GM21619 (cell line): Measurements from ENCODE around the gene PSMD8.

Source experiments
- ATAC-seq: cut with Tn5 transposase; IDR thresholded peaks from one replicate; pipeline ENCODE4 v1.9.1; 2021; ENCODE audit not compliant: unreplicated experiment

PSMD8 gene

GRCh38 chr19:38386971-38387549 is 12.7 kb downstream of the PSMD8 start:
- no peak for ATAC-seq

DNA sequence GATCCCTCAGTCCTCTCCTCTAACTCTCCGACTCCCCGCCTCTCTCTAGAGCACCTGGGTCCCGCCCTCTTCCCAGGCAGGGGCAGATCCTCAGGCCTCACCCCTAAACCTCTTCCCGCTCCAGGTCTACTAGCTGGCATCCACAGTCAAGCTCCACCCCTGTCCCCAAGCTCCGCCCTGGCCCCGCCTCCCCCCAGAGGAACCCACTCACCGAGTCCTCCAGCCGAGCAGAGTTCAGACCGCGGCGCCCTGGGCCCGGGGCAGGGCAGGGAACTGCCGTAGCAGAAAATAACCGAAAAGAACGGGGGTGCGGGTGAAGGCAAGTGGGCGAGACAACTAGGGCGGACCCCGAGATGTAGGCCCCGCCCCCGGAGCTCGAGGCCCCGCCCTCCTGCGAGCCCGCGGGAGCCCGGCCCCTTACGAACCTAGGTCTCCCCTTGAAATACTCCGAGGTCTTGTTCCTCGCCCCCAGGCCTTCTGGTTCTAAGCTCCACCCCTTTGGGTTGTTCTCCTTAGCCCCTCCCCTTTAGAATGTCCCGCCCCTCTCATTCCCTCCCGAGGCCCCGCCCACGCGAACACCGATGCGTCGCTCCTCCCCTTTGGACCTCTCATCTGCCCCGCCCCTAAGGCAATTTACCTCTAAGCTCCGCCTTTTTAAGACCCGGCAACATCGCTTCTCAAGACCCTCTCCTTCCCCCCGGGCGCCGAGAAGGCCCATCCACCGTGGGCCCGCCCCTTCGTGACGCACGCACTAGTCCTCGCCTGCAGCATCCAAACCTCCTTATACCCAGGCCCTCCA is 13.4 kb downstream of the PSMD8 start, which contains the start of gene GGN:
Gene GGN, minus strand, starts transcription at position 485 of the 799 bp plus-strand sequence. CDS start 773 bp downstream, outside the sequence.
- ATAC-seq = no peak

DNA sequence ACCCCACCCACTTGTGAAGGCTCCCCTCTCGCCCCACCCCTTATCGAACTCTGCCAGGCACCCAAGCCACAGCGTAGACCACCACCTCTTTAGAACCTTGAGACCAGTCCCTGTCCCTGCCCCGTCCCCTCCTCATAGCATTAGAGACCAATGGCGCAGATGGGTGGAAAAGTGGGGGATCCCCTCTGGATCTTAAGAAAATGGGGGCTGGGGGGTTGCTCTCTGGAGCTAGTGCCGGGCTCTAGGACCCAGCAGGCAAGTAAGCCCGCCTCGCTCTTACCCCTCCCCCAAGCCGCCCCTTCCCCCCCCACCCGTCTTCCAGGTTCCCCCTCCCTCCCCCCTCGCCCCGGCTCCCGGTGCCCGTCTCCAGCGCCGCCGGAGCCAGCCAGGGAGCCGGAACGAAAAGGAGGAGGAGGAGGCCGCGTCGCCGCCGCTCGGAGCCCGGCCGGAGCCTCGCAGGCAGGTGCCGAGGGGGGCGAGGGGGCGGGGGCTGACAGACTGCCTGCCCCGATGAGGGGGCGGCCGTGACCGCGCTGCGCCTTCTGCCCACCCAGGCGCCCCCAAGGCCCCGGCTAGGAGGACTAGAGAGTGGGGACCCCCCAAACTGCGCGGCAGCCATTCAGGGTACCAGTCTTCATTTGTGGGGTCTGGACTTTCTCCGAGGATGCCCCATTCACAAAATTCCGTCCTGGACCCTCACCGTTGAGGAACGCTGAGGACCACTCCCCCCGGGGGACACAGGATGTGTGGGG is 14.2 kb downstream of the PSMD8 start, which contains the start of gene SPRED3:
Gene SPRED3, plus strand, starts transcription at position 349 of the 752 bp plus-strand sequence. CDS start 1,606 bp downstream, outside the sequence.
- ATAC-seq = no peak

DNA sequence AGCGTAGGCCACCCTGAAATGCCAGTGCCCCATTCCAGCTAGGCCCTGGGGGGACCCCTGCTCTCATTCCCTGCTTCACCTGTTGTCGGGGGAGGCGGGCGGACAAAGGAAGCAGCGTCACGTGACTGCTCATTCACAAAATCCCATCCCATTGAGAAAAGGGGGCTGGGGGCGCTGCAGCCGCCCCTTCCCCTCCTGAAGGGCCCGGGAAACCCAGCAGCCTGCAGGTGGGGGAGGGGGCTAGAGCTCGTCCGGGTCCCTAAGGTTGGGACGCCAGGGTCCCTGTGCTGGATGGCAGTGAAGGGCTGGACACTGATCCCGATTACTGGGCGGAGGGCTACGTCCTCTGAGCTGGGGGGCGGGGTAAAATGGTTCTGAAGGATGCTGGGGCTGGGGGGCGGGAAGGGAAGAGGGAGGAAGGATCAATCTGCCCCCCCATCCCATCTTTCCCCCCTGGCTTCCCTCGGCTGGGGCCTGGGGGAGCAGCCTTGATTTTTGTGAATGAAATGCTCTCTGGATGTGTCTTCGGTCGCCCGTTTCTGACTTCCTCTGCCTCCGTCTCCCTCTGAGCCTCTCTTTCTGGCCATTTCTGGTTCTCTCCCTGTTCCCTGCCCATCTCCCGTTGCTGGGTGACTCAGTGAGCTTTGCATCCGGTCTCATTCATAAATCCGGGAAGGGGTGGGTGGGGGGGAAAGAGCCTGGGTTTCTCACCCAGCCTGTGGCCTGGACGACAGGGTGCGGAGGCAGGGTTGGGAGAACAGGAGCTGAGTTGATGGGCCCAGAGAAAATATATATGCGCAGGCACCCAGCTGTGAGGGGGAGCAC is 14.9 kb downstream of the PSMD8 start:
- no peak for ATAC-seq

GRCh38 chr19:38389957-38390924 is 15.9 kb downstream of the PSMD8 start:
- no peak for ATAC-seq

DNA sequence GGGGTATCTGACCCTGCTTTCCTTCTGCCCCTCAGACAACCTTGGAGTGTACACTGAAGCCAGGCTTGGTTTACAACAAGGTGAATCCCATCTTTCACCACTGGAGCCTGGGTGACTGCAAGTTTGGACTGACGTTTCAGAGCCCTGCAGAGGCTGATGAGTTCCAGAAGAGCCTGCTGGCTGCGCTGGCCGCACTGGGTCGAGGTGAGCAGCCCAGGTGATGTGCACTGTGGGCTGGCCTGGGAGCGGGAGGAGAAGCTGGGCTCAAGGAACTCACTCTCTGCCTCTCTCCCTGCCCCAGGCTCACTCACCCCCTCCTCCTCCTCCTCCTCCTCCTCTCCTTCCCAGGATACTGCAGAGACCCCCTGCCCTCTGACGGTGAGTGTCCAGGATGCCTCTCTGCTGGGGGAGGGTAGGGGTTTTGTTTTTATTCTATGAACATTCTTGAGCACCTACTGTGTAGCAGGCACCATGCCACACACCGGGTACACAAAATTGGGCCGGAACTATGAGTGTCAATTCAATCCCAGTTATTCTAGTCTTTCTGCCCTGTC is 17.6 kb downstream of the PSMD8 start:
- no peak for ATAC-seq

DNA sequence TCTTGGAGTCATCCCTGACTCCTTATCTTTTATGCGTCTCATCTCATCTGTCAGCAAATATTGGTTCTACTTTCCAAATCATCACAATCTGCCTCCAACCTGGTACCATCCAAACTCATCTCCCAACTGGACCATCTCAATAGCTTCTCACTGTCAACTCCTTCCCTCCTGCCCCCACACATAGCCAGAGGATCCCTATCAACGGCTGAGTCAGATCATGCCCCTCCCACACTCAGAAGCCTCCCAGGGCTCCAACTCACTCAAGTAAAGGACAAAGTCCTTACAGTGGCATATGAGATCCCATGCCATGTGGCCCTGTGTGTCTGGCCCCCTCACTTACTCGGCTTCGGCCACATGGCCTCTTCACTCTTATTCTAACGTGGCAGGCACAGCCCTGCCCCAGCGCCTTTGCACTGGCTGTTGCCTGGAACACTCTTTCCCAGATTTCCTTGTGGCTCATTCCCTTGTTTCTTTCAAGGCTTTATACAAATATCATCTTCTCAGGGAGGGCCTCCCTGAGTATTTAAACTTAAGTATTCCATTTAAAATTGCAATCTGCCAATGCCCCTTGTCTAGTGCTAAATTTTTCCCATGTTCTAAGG is 18.4 kb downstream of the PSMD8 start:
- no peak for ATAC-seq

DNA sequence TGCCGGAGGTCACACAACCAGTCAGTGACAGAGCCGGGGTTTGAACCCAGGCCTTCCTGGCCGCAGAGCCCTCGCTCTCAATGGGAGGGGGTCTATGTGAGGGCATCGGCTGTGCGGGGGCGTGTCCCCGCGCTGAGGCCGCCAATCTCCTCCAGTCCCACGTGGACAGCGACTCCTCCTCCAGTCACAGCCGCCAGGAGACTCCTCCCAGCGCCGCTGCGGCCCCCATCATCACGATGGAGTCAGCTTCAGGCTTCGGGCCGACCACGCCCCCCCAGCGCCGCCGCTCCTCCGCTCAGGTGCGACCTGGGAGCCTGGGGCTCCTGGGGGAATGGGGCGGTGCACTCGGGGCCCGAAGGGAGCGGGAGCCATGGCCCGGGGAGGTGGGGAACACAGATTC is 20.1 kb downstream of the PSMD8 start:
- ATAC-seq = no peak

- ATAC-seq = no peak
Measured at GRCh38 chr19:38395381-38396114, 21.2 kb downstream of the PSMD8 start.

DNA sequence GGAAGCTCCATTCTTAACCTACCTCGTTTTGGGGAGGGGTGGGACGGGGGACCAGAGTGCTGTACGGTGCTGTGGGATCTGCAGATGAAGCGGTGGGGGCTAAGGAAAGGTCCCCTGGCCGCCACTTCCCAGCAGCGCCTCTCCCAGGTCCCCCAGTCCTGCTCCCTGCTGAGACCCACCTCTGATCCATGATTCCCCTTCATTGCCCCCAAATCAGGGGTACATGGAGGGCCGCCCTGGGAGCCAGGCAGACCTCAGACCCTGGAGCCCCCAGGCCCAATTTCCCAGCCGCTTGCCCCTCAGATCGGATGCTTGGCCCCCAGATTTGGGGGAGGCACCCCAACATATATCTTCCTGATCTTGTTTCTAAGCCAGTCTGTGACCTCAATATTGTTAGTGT is 24.7 kb downstream of the PSMD8 start:
- no peak for ATAC-seq

DNA sequence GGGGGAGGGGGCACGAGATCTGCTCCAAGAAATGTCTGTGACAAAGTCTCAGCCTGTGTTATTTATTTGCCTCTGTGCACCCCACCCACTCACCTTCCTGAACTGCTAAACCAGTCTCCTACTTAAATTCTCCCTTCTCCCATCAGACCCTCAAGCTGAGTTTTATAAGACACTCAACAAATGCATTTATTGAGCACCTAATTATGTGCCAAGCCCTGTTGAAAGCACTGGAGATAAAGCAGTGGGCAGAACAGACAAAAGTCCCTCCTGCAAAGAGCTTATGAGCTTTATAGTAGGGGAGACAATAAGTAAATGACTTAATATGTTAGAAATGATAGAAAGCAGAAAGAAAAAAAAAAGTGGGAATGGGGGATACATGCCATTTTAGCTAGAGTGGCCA is 25.2 kb downstream of the PSMD8 start:
- ATAC-seq = no peak

DNA sequence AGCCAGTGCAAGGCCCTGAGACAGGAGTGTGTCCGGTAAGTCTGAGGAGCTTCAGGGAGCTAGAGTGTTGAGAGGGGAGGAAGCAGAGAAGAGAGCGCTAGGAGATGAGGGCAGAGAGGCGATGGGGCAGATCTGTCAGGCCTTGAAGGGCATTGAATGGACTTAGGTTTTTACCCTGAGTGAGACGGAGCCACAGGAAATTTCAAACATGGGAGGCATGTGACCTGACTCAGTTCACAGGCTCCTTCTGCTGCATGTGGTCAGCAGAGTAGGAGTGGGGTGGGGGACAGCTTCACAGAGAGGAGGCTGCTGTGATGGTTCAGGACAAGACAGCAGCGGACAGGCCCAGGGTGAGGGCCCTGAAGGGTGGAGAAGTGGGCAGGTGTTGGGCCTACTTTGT is 26.0 kb downstream of the PSMD8 start:
- ATAC-seq = no peak

DNA sequence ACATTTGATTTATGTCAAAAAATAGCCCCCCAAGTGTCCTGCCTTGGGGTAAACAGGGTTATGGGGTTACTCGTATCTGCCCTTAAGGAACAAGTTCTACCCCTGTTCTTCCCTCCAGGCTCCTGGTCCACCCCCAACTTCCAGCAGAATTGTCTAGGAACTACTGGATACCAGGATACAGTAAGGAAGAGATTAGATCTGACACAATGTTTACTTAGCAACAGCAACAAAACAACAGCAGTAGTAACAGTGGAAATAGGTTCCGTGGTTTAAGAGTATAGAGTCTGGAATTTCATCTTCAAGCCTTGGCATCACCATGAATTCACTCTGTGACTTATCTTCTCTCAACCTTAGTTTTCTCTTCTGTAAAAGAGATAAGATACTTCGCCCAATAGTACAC is 26.8 kb downstream of the PSMD8 start:
- no peak for ATAC-seq

DNA sequence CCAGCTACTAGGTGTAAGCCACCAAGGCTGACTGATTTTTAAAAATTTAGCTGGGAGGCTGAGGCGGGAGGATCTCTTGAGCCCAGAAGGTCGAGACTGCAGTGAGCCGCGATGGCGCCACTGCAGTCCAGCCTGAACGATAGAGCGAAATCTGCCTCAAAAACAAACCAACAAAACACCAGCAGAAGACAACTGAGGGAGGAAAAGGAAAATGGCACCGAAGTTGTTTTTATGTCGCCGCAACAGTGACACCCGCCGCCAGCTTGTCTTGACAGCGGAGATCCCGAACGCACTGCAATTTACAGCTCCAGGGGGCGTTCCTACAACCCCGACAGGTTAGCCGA is 28.2 kb downstream of the PSMD8 start:
- ATAC-seq = no peak

DNA sequence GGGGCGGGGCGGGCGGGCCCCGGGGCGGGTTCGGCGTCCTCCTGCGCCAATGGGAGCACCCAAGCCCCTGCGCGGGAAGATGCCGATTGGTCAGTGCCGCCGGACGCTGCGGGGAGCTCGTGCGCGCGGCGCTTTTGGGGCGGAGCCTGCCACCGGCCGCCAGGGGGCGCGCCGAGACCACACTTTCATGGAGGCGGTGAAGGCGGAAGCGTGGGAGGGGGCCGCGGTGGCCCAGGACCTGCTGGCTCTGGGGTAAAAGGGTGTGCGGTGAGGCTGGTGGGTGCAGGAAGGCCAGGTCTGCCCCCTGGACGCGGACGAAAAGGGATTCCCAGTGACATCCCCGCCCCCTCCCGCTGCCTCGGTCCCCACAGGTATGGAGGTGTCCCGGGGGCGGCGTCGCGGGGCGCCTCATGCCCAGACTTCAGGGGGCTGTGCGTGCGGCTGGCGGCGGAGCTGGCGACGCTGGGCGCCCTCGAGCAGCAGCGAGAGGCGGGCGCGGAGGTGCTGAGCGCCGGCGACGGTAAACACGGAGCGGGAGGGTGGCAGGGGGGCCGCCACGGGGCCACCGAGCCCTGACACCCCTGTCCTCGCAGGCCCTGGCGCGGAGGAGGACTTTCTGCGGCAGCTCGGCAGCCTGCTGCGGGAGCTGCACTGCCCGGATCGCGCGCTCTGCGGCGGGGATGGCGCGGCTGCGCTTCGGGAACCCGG is 28.8 kb downstream of the PSMD8 start, which contains the start of gene FAM98C:
Gene FAM98C, plus strand, starts transcription at position 127 of the 708 bp plus-strand sequence. Its CDS starts 61 bp downstream, at position 188.
- peak; percentile 81 for ATAC-seq

- no peak for ATAC-seq
Measured at GRCh38 chr19:38404858-38405257, 30.5 kb downstream of the PSMD8 start.

DNA sequence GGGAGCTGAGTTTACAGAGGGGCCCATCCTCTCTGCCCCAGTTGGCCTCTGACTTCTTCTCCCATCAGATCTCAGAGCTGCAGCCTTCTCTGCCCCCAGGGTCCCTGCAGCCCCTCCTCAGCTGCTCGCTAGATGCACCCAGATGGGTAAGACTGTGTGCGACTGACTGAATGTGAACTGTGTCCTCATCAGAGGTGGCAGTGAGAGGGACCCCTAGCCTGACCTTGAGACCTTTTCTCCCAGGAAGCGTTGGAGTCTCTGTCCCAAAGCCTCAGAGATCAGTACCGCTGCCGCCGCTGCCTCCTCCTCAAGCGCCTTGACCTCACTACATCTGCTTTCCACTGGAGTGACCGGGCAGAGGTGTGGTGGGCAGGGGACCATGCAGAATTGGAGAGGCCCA is 30.9 kb downstream of the PSMD8 start:
- no peak for ATAC-seq
